ENCODE data around the gene GRB14.
"Not testable (repeated sequence)": the region's sequence is repeated elsewhere in the genome, so short reads cannot be mapped to it uniquely, and the experiment has no call there.

GRB14 gene

GRCh38 chr2:164495491-164496223, 125.6 kb downstream of the GRB14 start:
- no peak for DNase-seq (ENCODE audit: low read depth in 2 of 2)

DNA sequence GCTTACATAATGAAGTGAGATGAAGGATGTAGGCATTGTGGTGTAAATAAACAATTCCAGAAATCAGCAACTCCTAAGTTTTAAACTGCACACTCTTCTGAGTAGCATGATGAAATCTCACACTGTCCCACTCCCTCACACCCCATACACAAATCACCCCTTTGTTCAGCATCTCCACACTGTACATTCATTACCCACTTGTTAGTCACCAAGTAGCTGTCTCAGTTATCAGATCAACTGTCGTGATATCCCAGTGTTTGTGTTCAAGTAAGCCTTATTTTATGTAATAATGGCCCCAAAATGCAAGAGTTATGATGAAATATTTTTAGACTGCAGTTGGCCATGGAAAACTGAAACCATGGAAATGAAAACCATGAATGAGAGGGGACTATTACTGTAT, 135.7 kb downstream of the GRB14 start:
- DNase-seq (ENCODE audit: low read depth in 2 of 2), result no peak

DNA sequence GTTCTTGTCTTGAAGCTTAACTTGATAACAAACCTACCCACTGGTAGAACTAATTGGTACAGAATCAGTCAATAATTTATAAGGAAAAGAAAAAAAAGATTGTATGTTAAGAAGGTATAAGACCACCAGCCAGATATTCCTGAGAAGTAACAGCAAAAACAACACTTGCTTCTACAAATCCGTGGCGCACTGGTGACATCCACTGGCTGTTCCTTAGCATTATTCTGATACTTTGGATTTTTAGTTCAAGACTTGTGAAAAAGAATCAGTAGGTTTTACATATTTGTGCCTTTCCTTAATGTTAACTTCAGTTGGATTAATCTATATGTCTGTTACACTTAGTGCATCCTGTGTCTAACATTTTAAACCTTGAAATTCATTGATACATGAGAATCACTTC, 141.8 kb downstream of the GRB14 start:
- DNase-seq (ENCODE audit: low read depth in 2 of 2), result no peak

DNA sequence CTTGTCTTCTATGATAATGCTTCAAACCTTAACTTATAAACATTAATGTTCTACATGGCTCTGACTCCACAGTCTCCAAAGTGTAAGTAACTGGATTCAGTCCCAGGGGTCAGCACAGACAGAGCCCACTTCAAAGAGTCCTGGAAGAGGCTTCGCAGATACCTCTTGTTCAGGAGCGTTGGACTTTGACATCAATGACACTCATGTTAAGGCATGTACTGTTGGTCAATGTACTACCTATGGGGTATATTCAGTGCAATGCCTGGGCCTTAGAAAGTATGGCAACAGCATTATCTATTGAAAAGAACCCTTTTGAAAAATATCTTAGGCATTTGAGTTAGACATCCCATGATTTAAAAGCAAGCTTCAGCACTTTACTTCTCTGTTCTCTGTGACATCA, 143.1 kb downstream of the GRB14 start:
- no peak for DNase-seq (ENCODE audit: low read depth in 2 of 2)

GRCh38 chr2:164474873-164475272, 146.4 kb downstream of the GRB14 start:
- no peak for DNase-seq (ENCODE audit: low read depth in 2 of 2)

DNA sequence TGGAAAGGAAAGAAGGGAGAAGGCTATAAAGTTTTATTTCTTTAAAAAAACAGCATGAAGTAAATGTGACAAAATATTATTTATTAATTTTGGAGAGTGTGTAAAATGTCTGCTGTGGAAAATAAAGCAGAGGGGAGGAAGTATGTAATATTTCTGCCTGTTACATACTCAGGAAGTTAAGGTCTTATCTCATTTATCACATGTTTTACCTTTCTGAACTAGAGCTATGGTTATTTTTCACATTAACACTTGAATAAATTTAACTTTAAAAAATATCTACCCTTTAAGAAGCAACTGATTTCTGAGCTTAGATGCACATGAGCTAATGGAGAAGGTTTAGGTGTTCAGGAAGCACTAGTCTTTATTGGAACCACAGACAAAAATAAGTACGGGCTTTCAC, 148.3 kb downstream of the GRB14 start:
- DNase-seq (ENCODE audit: low read depth in 2 of 2), result no peak

DNA sequence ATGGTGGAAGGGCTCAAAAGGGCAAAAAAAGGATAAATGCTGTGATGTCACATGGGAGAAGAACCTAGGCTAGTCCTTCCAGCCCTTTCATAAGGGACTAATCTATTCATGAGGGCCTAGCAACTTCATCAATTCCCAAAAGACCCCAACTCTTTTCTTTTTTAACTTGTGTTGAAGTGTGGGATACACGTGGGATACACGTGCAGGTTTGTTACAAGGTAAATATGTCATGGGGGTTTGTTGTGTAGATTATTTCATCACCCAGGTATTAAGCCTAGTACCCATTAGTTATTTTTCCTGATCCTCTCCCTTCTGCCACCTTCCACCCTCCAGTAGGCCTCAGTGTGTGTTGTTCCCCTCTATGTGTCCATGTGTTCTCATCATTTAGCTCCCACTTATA, 156.2 kb downstream of the GRB14 start:
- DNase-seq (ENCODE audit: low read depth in 2 of 2), result not testable (repeated sequence)

GRCh38 chr2:164464376-164464775, 156.9 kb downstream of the GRB14 start:
- DNase-seq (ENCODE audit: low read depth in 2 of 2), result no peak

DNA sequence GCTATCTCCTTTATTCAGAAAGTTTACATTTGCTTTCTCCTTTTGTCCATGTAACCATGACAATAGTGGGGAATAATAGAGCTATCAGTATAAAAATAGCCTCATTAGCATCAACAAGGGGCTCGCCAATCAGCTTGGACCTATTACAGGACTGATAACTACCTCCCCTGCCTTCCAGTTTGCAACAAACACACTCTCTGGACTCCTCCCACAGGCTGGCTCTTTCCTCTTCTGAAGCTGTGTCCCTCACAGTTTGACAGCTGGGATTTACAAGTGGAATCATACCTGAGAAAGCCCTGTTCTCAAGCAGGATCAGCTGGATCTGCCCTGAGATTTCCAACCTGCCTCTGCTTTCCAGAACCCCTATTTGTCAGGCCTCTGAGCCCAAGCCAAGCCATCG, 162.5 kb downstream of the GRB14 start:
- no peak for DNase-seq (ENCODE audit: low read depth in 2 of 2)

DNA sequence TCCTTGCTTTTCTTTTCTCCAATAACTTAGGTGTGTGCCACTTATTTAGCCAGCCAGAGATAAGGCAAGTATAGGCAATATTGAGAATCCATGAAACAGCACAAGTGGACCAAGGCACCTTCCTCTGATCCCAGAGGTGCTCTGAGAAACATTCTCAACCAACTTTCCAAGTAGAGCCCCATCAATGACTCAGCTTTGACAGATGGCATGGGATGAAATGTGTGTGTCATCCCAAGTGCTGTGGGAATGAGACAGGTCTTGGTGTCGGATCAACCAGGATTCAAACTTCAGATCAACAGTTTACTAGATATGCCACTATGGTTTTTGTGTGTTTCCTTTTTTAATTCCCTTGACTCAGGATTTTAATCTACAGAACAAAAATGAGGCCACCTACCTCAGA, 164.0 kb downstream of the GRB14 start:
- no peak for DNase-seq (ENCODE audit: low read depth in 2 of 2)

GRCh38 chr2:164456619-164457018, 164.7 kb downstream of the GRB14 start:
- DNase-seq (ENCODE audit: low read depth in 2 of 2), result no peak

GRCh38 chr2:164453656-164454305, 167.5 kb downstream of the GRB14 start:
- no peak for DNase-seq (ENCODE audit: low read depth in 2 of 2)

DNA sequence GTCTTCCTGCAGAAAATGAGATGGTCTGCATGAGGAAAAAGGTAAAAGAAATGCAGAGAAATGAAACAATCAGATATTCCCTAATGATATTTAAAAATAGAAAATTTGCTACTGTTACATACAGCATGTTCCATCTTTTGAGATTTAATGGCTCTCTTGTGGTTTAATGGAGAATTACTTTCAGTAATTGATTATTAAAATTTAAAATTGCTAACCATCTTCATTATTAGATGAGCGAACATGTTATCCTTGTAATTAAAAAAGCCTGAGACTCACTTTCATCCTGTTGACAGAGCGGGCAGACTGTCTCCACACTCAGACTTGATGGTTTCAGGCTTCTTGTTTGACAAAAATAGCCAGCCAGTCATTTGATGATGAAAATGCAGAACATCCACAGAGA, 171.0 kb downstream of the GRB14 start:
- no peak for DNase-seq (ENCODE audit: low read depth in 2 of 2)

DNA sequence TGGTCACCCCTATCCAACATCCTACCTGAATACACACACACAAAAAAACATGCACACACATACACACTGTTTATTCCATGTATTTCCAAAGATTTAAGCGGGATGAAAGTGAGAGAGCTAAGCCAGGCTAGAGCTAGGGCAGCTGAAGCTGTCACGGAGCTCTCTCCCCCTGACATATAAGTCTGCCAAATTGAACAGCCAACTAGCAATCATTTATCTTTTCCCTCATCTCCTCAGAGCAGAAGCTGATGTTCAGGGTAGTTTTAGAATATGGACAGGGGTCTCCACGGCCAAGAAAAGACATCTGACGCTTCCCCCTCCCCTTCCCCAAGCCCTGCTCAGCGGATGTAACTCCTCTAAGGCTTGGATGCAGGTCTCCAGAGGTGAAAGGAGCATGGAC, 171.6 kb downstream of the GRB14 start:
- no peak for DNase-seq (ENCODE audit: low read depth in 2 of 2)

GRCh38 chr2:164447660-164448059, 173.6 kb downstream of the GRB14 start:
- DNase-seq (ENCODE audit: low read depth in 2 of 2), result no peak
